Upper lobe of left lung (tissue), 6 donors: ENCODE results near the gene FRAT1. TPM values are rescaled to one million over a fixed set of nuclear protein-coding genes. Genes with fewer than 3 reads are reported as not detected.

Source experiments
- ATAC-seq, 2 donors: fragments of 200-7000 bp; cut with Tn5 transposase; one replicate each; pipeline ENCODE4 v1.9.1; 2022; ENCODE audit warnings: mild to moderate bottlenecking in 2 of 2, moderate library complexity in 2 of 2; ENCODE audit not compliant: low FRiP score in 2 of 2
- DNase-seq, 2 donors: peaks; one replicate each; pipeline ENCODE4 v3.0.0-alpha.2; 2019 to 2020
- H3K27ac ChIP-seq, 4 donors: fragments of 200-600 bp; sonication (generic); one replicate each; pipeline ENCODE4 v1.5.1; 2016 to 2019
- H3K27me3 ChIP-seq, 4 donors: fragments of 200-600 bp; sonication (generic); one replicate each; pipeline ENCODE4 v1.5.1; 2017 to 2019
- H3K36me3 ChIP-seq, 4 donors: fragments of 200-600 bp; sonication (generic); one replicate each; pipeline ENCODE4 v1.5.1; 2016 to 2019
- H3K4me1 ChIP-seq, 4 donors: fragments of 200-600 bp; sonication (generic); one replicate each; pipeline ENCODE4 v1.5.1; 2018 to 2019
- H3K4me3 ChIP-seq, 4 donors: fragments of 200-600 bp; sonication (generic); one replicate each; pipeline ENCODE4 v1.5.1; 2017 to 2019; ENCODE audit warnings: mild to moderate bottlenecking in 2 of 4, moderate library complexity in 1 of 4
- H3K9me3 ChIP-seq, 4 donors: fragments of 200-600 bp; sonication (generic); one replicate each; pipeline ENCODE4 v1.5.1; 2018 to 2019
- CTCF ChIP-seq, 6 experiments: fragments of 450-650 bp in 4 of 6; fragments of 200-600 bp in 2 of 6; sonication (generic) in 2 of 6; IDR thresholded peaks; one replicate each; pipeline ENCODE4 v1.5.1; 2016 to 2019; ENCODE audit warnings: antibody characterized with exemption in 6 of 6
- EP300 ChIP-seq, 4 donors: sonication (generic); formaldehyde crosslinking; IDR thresholded peaks; one replicate each; pipeline ENCODE4 v1.5.1; 2017; ENCODE audit warnings: antibody characterized with exemption in 4 of 4, control low read depth in 2 of 4
- POLR2A ChIP-seq, 4 donors: fragments of 450-650 bp; IDR thresholded peaks; one replicate each; pipeline ENCODE4 v1.5.1; 2016 to 2017; ENCODE audit warnings: antibody characterized with exemption in 4 of 4, mild to moderate bottlenecking in 2 of 4
- POLR2AphosphoS5 ChIP-seq, 2 donors: sonication (generic); formaldehyde crosslinking; IDR thresholded peaks; one replicate each; pipeline ENCODE4 v1.5.1; 2017; ENCODE audit warnings: antibody characterized with exemption in 2 of 2
- WGBS, 2 donors: methylation state at CpG; one replicate each; pipeline ENCODE4 v1.1.5; 2017 to 2018; 5-methylcytosine and 5-hydroxymethylcytosine counted together
- total RNA-seq, 6 donors: library from RNA; depleted of rRNA in 4 of 6; stranded (reverse); fragments of >200 nt in 4 of 6; gene quantifications; one replicate each; pipeline versions ENCODE4 v1.1.0 to v1.2.1, GENCODE V29; 2016 to 2021
- donor health status: DM: no; HTN: no; CAD: no; lungs with moderate emphysema.
- donor health status: DM: no; HTN: yes; CAD: no; lungs with severe emphysema.

The FRAT1 gene
- total RNA-seq, 6 donors from 2014 or later, result 8.9 to 20.2 (median 15.4) TPM

DNA sequence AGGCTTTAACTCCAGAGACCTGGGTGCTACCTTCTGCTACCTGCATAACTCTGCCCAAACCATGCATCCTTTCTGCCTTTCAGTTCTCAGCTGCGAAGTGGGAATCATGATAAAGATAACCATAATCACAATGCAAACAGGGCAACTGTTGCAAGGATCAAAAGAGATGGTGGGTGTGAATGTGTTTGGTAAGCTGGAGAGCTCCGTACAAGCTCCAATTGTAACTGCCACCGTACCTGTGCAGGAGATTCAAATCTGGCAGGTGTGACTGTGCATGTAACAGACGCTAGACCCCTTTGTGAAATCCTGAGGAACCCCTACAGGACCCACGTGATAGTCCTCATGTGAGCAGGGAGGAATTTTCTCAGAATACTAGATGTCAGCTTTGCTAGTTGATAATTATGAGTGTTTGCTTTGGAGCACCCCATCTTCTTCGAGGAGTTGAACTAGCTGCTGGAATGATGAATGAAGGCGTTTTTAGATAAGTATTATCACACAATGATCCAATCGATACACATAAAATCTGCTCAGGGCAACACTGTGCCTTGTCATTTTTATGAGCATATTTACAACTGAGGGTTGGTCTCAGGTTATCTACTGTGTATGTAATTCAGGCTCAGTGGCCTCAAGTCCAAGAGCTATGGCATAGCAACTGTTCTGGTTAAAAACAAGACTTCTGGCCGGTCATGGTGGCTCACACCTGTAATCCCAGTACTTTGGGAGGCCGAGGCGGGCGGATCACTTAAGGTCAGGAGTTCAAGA is 30.9 kb downstream of the FRAT1 start:
- Histone ChIP-seq H3K9me3 (no peaks in the 10 kb centered on the region), H3K27me3 (no peaks in the 10 kb centered on the region), H3K27ac (no peak overlapping the region), H3K36me3 (no peaks in the 10 kb centered on the region), H3K4me1 (peaks cover 0 to 1% (median under 1%) of the 10 kb centered on the region in 4 donors), H3K4me3 (no peak overlapping the region)
- TF ChIP-seq POLR2AphosphoS5 (IDR thresholded peaks at IDR 0.05), result no peak
- TF ChIP-seq POLR2A (IDR thresholded peaks at IDR 0.05), result no peak
- TF ChIP-seq EP300 (IDR thresholded peaks at IDR 0.05), result no peak
- no peak for TF ChIP-seq CTCF (IDR thresholded peaks at IDR 0.05)
- DNase-seq, result no peak
- WGBS, 2 donors, result 77 to 91% methylated on average over 11 to 12 of the region's 12 CpGs
- no peak for ATAC-seq

- 61 to 86% methylated on average over 4 of the region's 4 CpGs for WGBS, 2 donors
- no peaks in the 10 kb centered on the region for H3K9me3 ChIP-seq
- peaks cover 0 to 19% (median 3%) of the 10 kb centered on the region in 4 donors for H3K36me3 ChIP-seq
- ATAC-seq, result peak; percentile 63 to 65
- DNase-seq, result peak in 1 of 2 donors; percentile 78
- peak overlapping the region; percentile 49 to 73 (median 60) for H3K27ac ChIP-seq
- no peaks in the 10 kb centered on the region for H3K27me3 ChIP-seq
- no peak overlapping the region for H3K4me3 ChIP-seq
- peaks cover 11 to 16% (median 14%) of the 10 kb centered on the region in 4 donors for H3K4me1 ChIP-seq
- TF ChIP-seq CTCF (IDR thresholded peaks at IDR 0.05), result no peak
- no peak for TF ChIP-seq EP300 (IDR thresholded peaks at IDR 0.05)
- peak; percentile 60 to 77 for TF ChIP-seq POLR2AphosphoS5 (IDR thresholded peaks at IDR 0.05)
- TF ChIP-seq POLR2A (IDR thresholded peaks at IDR 0.05), result peak in 1 of 4 donors; percentile 54
These were observed 34.9 kb downstream of the FRAT1 start for GRCh38 chr10:97353945-97354344.

DNA sequence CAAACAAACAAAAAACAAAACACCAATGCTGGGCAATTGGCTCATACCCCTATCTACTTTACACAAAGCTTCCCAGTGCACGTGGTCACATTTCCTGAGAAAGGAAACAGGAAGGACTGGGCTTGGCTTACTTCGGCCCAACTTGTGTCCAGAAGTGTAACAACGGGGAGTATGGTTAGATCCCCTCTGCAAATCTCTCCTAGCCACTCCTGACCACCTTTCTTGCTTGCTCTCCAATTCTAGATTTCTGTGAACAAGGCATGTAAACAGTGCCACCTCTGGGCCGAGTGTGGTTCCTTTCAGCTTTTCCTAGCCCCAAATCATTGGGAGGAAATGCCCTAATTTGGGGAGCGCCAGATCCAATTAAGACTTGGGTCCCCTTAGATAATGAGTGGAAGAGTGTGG is 36.5 kb downstream of the FRAT1 start:
- Histone ChIP-seq H3K27ac (peak overlapping the region; percentile 26 to 64 (median 54)), H3K4me1 (peaks cover 11 to 16% (median 14%) of the 10 kb centered on the region in 4 donors), H3K36me3 (peaks cover 0 to 20% (median 13%) of the 10 kb centered on the region in 4 donors), H3K4me3 (no peak overlapping the region), H3K9me3 (no peaks in the 10 kb centered on the region), H3K27me3 (no peaks in the 10 kb centered on the region)
- TF ChIP-seq POLR2AphosphoS5 (IDR thresholded peaks at IDR 0.05), result peak; percentile 14 to 60
- no peak for TF ChIP-seq EP300 (IDR thresholded peaks at IDR 0.05)
- TF ChIP-seq POLR2A (IDR thresholded peaks at IDR 0.05), result no peak
- TF ChIP-seq CTCF (IDR thresholded peaks at IDR 0.05), result peak in 5 of 6 experiments; percentile 25 to 49 (median 37)
- ATAC-seq (peak; percentile 28 to 42), DNase-seq (peak in 1 of 2 donors; percentile 51)
- 37 to 48% methylated on average over 5 of the region's 5 CpGs for WGBS, 2 donors

GRCh38 chr10:97356318-97356914 is 37.3 kb downstream of the FRAT1 start:
- Histone ChIP-seq H3K27ac (peak overlapping the region; percentile 26 to 64 (median 54)), H3K27me3 (no peaks in the 10 kb centered on the region), H3K4me3 (no peak overlapping the region), H3K4me1 (peaks cover 13 to 18% (median 15%) of the 10 kb centered on the region in 4 donors), H3K9me3 (no peaks in the 10 kb centered on the region), H3K36me3 (peaks cover 0 to 22% (median 13%) of the 10 kb centered on the region in 4 donors)
- ATAC-seq (no peak), DNase-seq (no peak)
- TF ChIP-seq POLR2A (IDR thresholded peaks at IDR 0.05), result no peak
- TF ChIP-seq CTCF (IDR thresholded peaks at IDR 0.05), result no peak
- TF ChIP-seq POLR2AphosphoS5 (IDR thresholded peaks at IDR 0.05), result no peak
- TF ChIP-seq EP300 (IDR thresholded peaks at IDR 0.05), result no peak
- 60 to 70% methylated on average over 6 of the region's 6 CpGs for WGBS, 2 donors
